ENCODE measurements around the gene SELENOI.

DNA sequence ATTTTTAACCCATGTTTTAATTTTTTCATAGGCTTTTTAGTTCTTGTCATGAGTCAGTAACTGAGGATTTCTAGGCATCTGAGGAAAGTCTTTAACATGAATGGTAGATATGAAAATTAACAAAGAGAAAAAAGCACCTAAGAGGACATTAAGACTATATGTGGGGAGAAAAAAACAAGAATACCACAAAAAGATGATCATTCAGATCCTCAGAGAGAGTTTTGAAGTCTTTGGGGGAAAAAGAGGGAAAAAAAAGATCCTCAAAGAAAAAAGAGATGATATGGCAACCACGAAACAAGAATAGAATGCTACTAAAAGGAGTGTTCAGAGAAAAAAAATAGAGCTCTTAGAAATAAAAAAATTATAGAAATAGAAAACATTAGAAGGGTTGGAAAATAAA is 63.8 kb downstream of the SELENOI start:
- no peak for TF ChIP-seq JUND (IDR thresholded peaks at IDR 0.05)
- no peak for TF ChIP-seq POLR2AphosphoS5 (IDR thresholded peaks at IDR 0.05; ENCODE audit: low read depth, low read length)
- no peak for TF ChIP-seq EZH2phosphoT487 (IDR thresholded peaks at IDR 0.05; ENCODE audit: borderline replicate concordance)
- TF ChIP-seq, protein P1, sequence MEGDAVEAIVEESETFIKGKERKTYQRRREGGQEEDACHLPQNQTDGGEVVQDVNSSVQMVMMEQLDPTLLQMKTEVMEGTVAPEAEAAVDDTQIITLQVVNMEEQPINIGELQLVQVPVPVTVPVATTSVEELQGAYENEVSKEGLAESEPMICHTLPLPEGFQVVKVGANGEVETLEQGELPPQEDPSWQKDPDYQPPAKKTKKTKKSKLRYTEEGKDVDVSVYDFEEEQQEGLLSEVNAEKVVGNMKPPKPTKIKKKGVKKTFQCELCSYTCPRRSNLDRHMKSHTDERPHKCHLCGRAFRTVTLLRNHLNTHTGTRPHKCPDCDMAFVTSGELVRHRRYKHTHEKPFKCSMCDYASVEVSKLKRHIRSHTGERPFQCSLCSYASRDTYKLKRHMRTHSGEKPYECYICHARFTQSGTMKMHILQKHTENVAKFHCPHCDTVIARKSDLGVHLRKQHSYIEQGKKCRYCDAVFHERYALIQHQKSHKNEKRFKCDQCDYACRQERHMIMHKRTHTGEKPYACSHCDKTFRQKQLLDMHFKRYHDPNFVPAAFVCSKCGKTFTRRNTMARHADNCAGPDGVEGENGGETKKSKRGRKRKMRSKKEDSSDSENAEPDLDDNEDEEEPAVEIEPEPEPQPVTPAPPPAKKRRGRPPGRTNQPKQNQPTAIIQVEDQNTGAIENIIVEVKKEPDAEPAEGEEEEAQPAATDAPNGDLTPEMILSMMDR (IDR thresholded peaks at IDR 0.05 in 2 of 3, conservative IDR thresholded peaks at IDR 0.05 in 1 of 3; ENCODE audit: borderline replicate concordance in 1 of 3, insufficient read depth in 1 of 3, low read depth in 2 of 3, low read length in 2 of 3), result no peak
- TF ChIP-seq, protein P2, sequence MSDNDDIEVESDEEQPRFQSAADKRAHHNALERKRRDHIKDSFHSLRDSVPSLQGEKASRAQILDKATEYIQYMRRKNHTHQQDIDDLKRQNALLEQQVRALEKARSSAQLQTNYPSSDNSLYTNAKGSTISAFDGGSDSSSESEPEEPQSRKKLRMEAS (IDR thresholded peaks at IDR 0.05), result no peak
- TF ChIP-seq POLR2A (IDR thresholded peaks at IDR 0.05; ENCODE audit: borderline replicate concordance, extremely low read depth, insufficient read depth, insufficient read length), result no peak
- no peak for TF ChIP-seq SP1 (IDR thresholded peaks at IDR 0.05; ENCODE audit: low read depth)
- no peak for TF ChIP-seq RAD21 (IDR thresholded peaks at IDR 0.05; ENCODE audit: low read depth)
- TF ChIP-seq YY1 (IDR thresholded peaks at IDR 0.05; ENCODE audit: extremely low read depth, insufficient replicate concordance, low read depth, low read length), result no peak

Measured in HCT116 (cell line).